Measurements from ENCODE around the gene CTIF.

The CTIF gene

DNA sequence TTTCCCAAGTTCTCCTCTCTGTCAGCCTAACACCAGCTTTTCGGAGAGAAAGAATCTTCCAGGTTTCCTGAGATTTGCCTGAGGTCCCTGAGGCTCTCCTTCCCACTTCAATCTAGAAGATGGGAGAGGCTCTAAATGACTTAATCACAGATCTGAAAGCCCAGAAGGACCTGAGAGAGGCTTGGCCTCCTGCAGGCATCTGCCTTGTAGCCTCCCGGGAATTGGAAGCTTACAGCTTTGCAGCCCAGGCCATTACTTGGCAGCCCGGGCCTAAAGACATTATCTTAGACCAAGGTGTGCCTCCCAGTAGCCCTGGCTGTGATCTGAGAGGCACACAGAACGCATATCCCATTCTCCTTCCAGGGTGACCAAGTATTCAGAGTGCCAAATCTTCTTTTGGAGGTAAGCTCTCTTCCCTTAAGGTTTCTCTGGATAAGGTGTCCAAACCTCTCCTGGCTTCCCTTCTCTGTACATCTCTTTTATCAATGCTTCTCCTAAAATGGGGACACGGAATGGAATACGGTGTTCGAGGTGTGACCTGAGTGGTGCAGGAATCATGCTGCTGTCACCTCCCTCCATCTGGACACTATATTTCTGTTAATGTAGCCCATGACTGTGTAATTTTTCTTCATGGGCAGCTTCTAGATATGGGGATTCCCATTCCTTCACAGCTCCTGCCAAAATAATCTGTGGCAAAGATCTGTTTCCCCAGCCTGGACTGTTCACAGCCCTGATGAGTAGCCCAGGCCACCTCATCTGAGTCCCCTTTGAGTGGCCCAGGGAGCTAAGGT, 16.0 kb downstream of the CTIF start:
- no peak for DNase-seq

DNA sequence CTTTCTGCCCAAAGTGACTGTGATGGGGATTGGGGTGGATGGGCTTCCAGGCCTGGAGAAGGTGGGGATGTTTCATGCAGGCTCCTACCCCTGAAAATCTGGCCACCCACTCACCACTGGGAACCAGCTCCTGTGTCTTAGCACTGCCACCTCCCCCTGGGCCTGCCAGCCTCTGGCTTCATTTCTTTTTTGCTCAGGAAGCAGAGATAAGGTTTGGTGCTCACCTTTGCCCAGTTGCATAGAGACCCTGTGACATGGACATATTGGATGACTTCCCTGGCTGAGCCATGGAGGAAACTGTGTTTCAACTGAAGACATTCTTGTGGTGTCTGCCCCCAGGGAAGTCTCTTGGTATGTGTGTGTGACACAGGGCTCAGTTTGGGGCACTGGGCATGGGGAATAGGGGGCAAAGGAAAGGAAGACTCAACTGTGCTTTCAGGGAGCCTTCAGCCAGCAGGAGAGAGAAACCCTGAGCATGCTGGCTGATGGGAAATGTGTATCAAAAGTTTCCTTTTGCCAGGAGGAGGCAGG, 16.7 kb downstream of the CTIF start:
- no peak for DNase-seq

DNA sequence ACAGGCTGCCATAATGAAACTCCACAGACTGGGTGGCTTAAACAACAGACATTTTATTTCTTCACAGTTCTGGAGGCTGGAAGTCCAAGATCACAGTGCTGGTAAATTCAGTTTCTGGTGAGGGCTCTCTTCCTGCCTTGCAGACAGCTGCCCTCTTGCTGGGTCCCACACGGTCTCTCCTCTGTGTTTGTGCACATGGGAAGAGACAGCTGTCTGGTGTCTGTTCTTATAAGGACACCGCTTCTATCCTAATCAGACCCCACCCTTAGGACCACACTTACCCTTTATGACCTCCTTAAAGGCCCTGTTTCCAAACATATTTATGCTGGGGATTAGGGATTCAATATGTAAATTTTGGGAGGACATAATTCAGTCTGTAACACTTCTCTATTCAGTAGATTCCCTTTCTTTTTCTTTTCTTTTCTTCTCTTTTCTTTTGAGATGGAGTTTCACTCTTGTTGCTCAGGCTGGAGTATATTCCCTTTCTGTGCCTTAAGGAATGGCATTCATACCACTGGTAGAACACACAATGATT, 18.9 kb downstream of the CTIF start:
- DNase-seq, result no peak

DNA sequence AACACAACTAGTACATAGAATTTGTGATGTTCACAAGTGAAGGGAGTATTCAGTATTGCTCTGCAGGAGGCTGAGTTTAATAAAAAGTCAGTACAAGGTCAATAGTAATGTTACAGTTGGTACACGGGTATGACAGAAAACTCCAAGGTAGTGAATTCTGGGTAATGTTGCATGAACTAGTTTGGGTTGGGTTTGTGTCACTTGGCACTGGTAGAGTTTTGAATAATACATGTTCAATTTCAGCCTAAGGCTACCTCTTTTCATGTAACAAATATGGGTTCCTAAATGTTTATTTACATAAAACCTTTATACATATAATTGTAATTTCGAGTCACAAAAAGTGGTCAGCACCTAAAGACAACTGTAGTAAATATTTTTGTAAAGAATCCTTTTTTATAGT, 19.4 kb downstream of the CTIF start:
- DNase-seq, result no peak

DNA sequence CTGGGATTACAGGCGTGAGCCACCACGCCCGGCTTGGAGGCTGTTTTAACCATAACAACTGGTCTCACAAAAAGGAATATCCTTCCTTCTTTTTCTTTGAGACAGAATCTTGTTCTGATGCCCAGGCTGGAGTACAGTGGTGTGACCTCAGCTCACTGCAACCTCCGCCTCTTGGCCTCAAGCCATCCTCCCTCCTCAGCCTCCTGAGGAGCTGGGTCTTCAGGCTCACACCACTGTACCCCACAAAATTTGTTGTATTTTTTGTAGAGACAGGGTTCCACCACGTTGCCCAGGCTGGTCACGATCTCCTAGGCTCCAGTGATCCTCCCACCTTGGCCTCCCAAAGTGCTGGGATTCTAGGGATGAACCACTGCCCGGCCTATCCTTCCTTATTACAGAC, 21.7 kb downstream of the CTIF start:
- DNase-seq, result no peak

DNA sequence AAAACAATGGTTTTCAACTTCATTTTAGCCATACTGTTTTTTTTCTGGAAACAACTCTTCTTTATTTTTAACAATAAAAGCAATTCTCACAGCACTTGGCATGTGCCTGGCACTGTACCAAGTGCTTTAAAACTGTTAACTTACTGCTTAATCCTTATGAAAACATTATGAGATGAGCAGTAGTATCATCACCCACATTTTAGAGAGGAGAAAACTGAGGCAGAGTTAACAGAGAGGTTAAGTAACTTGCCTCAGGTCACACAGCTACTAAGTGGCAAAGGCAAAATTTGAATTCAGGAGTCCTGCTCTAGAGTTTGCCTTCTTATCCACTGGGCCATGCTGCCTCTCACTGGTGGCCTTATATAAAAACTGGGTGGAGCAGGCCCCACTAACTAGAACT, 23.2 kb downstream of the CTIF start:
- DNase-seq, result no peak

DNA sequence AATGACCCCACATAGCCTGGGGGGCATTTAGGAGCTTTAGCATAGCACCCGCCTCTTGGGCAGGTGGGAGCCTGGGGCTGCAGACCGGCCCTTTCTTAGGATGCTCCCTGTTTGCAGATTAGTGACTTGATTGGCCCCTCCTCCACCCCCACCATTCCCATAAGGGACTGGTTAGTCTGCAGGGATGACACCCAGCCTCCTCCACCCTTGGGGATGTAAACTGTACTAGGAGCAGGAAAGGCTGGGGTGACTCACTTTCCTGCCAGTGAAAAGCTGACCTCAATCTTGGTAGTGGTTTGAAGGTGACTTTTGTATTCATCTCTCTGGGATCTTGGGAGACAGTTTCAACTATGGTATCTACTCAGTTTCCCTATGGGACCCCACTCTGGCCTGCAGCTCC, 24.2 kb downstream of the CTIF start:
- no peak for DNase-seq

DNA sequence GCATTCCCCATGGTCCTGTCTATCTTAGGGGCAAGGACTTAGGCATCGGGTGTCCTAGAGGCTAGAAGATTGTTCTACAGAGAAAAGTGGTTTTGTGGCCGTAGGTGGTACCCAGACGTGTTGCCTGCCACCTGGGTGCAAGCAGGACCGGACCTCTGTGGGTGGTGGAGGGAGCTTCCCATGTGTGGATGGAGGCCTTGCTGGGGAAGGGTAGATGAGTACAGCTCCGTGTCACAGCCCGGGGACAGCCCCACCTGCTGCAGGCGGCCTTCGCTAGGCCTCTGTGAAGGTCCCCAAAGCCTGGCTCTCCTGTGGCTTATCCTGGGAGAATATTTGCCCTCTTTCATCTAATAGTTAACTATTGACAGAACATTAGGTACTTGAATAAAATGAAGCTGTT, 25.3 kb downstream of the CTIF start:
- no peak for DNase-seq

DNA sequence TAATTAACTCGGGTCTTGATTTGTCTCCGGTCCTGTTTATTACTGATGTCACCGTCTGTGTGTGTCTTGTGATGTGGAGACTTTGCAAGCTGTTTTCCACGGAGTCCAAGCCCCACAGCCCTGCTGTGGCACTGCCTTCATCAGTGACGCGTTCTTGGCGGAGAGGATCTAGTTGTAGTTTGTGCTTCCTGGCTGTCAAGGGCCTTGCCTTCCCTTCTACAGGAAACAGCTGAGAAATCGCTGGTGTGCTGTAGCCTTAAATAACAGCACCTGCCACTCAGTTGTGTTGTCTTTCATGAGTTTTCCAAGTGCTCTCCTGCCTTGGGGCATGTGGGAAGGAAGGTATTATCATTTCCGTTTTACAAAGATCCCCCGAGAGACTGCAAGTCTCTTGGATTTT, 26.3 kb downstream of the CTIF start:
- no peak for DNase-seq

DNA sequence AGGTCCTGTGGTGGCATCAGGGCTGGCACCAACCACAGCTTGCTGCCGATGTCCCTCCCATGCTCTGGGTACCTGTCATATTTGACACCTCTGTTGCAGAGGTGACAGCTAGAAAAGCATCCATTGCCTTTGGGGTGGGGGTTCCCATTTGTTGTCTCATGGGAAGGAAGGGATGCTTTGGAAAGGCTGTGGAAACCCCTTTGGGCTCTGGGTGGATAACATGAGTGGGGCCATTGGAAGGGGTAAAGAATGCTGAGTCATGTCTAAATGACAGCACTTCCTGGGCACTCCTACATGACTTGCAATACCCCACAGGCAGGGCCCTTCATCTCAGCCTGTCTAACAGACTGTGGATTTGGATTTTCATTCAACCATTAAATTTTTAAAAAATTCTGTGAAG, 27.8 kb downstream of the CTIF start:
- no peak for DNase-seq

DNA sequence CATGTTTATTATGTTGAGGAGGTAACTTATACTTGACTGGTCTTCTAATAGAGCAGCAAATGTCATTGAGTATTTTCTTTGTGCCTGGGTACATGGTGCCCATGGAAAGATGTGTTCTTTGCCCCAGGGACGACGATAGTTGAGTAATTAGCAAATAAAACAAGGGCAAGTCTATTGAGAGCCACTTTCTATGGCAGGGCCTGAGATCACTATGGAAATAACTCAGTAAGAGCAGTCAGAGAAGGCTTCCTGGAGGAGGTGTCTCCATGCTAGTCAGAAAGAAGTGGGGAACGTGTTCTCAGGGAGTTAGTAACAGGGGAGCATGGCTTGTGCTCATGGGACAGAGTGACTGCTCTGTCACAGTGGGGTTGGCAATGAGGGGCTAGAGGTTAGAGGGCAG, 28.6 kb downstream of the CTIF start:
- no peak for DNase-seq

DNA sequence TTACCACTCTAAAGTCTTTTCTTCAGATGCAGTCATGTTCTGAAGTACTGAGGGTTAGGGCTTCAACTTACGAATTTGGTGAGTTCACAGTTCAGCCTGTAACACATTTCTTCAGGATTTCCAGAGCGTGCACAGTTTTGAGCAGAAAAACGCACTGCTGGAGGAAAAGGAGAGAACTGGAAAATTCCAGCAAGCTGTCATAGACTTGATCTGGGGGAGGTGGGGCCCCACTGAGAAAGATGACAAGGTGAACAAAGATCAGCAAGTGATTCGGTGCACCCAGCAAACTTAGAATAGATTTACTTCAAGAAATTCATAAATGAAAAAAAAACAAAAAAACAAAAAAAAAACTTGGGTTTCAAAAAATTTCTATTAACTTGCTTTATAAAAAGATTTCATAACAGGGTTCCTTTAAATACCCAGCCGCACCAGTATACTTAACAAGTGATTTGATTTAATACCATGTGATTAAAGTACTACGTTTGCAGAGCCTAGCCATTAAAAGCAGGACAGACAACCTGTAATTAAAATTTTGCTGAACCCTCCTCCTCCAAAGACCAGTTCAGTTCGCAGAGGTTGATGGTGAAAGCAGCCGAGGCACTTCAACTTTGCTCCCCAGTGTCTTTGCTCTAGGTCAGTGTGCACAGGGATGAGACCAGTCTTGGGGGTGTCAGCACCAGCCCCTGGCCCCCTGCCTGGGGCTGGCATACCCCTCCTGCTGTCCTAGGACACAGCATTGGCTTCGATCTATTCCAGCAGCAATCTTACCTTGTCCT, 30.5 kb downstream of the CTIF start:
- DNase-seq, result no peak

DNA sequence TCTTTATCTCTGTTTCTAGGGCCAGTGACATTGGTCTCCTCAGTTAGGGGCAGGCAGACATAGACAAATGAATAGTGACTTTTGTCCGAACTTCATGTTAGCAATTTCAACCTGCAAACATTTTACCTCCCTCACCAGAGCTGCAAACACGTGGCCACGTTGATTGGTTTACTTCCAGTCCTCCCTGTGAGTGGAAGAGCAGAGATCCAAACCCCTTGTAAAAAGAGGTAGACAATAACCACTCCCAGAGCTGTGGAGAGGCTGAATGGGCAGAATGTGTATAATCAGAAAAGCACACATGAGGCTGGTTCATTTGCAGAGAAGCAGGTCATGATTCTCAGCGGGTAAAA, 31.1 kb downstream of the CTIF start:
- DNase-seq, result no peak

DNA sequence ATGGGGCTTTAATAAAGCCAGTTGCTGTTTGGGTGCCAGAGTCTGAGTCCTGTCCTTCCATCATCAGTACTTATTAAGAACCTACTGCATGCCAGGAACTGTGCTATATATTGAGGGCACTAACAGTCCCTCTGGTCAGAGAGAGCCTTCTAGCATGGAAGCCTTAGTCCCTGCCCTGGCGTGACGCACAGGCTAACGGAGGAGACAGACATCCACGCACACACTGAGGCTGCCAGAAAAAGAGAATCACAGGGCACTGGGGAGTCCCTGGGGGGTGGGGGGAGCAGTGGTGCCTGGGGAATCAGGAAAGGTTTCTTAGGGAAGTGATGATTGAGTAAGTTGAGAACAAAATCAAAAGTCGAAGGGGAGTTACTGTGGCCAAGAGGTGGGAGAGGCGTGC, 31.5 kb downstream of the CTIF start:
- DNase-seq, result no peak

DNA sequence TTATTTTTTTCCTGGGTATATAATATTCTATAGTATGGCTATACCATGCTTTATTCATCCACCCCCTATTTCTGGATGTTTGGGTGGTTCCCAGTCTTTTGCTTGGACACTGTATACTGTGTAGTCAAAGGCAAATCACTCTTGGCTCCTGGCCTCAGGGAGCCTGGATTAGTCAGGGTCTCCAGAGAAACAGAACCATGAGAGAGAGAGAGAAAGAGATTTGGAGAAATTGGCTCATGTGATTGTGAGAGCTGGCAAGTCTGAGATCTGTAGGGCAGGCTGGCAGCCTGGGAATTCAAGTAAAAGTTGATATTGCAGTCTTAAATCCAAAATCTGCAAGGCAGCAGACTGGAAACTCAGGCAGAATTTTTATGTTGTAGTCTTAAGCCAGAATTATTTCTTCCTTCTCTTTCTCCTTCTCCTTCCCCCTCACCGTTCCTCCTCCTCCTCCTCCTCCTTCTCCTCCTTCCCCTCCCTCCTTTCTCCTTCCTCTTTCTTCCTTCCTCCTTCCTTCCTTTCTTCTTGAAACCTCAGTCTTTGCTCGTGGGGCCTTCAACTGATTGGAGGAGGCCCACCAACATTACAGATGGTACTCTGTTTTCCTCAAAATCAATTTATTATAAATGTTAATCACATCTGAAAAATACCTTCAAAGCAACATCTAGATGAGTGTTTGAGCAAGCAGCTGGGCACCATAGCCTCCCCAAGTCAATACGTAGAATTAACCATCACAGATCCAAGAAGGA, 33.0 kb downstream of the CTIF start:
- no peak for DNase-seq

DNA sequence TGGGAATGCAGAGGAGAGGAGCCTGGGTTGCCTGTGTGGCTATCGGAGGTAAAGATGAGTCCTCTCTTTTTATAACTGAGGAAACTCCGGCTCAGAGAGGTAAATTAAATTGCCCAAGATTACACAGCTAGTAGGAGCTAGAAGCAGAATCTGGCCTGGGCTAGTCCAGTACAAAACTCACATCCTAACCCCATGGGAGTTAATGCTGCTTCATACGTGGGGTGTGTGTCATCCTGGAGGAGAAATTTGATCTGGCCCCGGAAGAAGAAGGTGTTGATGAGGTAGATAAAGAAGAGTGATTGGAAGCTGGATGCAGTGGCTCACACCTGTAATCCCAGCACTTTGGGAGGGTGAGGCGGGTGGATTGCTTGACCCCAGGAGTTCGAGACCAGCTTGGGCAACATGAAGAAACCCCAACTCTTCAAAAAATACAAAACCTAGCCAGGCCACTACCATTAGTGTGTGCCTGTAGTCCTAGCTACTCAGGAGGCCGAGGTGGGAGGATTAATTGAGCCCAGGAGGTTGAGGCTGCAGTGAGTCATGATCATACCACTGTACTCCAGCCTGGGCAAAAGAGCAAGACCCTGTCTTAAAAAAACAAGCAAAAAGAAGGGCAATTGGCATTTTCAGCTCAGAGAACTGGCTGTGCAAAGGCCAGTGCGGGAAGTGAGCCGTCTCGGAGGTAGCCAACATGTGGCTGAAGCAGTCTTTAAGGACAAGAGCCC, 33.7 kb downstream of the CTIF start:
- DNase-seq, result no peak

DNA sequence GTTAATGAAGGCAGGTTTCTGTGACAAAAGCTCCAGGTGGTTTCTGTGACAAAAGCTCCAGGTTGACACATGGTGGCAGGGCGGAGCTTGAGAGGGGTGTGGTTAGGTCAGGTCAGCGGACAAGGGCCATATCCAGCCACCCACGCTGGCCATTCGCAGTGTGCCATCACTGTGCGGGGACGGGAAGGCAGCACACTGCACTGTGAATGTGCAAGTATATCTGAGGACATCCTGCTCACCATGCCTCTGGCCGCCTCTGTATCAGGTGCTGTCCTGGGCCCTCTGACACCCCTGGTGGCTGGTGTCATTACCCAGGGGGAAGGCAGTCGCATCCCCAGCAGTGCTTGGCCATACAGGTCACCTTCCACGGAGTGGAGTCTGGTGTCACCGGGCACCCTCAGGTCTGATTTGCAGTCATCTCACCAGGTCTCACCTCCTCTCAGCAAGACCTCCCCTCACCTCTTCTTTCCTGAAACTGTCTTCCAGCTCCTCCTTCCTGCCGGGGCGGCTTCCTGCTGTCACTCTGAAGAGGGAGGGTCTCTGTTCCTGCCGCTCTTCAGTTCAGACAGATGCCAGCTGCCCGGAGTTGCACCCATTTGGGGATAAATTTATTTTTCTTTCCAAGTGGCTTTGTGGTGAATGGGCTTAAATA, 34.9 kb downstream of the CTIF start:
- no peak for DNase-seq

DNA sequence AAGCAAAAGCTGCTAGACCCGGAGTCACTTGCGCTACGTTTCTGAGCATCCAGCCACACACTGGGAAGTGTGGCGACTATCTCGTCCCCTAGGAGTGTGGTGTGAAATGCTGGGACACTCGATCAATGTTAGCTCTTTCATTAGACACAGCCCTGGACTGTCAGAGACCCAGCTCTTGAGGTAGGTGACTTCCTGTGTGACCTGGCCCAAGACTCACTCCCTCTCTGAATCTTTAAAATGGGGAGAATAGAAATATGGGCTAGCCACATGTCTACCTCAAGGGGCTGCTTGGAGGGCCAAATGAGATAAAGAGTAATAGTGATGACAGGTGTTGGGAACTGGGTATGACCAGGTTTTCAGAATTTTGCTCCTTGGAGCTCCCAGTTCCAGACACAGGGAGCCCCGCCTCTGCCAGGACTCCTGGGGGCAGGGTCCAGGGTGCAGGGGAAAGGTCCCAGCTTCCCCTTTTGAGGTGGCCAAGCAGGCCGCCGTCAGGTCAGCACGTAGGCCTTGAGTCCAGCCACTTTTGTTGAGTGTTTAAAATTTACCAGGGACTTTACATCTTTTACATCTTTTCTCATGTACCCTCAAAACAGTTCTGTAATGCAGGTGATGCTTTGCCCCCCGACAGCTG, 36.0 kb downstream of the CTIF start:
- DNase-seq, result no peak

DNA sequence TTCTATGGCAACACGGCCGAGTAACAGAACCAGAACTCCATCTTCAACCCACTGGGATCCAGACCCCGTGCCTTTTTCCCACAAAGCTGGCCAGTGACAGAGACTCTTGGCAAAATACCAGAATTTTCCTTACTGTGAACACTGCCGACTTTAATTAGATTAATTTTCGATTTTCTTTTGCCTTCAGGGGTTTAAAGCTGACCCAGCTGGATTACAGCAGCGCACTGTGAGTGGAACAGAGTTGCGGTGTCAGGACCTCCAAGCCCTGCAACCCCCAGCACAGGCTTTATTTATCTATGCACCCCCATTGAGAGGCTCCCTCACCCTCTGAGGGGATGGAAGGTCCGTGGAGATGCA, 36.4 kb downstream of the CTIF start:
- DNase-seq, result no peak

DNA sequence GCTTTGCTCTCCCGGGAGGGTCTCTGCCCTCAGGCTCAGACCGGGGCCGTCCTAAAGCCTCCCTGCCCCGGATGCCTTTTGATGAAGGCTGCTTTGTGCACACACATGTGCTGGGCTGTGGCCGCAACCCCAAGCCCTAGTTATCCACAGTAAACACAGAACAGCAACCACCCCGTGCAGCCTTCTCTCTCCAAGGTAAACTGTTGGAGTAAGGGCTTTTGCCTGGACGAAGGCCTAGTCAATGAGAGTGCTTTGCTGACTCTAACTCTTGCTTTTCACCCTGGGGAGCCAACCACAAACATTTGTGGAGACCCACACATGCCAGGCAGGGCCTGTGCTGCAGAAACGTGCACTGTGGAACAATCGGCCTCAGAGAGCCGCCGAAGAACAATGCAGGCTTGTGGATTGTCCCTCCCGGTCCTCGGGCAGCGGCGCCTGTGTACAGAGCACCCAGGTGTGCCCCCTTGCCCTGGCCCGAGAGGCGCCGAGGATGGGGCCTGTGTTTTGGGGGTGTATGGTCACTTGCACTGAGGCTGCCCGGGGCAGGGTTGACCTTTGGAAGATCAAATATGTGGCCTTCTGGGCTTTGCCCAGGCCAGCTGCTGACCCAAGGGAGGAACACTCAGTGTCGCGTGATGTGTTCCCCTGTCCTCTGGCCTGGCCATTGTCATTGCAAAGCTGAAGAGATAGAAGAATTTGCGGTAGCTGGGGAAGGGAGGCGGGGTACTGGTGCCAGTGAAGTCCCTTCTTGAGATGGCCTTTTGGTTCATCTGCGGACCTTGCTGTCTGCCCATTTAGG, 37.0 kb downstream of the CTIF start:
- DNase-seq, result no peak

DNA sequence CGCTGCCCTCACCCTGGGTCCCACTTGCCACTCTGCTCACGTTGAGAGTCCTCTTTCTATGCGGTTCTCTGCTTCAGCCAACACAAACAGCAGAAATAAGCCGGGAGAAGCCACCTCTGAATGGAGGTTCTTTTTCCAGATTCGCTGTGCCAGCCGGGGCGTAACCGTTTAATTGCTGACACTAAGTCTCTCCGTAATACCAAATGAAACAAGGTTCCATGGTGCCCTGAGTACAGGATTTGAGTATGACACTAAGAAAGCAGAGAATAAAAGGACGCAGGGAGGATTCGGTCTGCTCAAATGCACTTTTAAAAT, 37.6 kb downstream of the CTIF start:
- no peak for DNase-seq
